Heart right ventricle (tissue), 16 donors: ENCODE measurements around the gene LRFN3. TPM values are rescaled to one million over a fixed set of nuclear protein-coding genes. Genes with fewer than 3 reads are reported as not detected.

ENCODE experiments used
- ATAC-seq, 8 donors: fragments of 200-7000 bp; cut with Tn5 transposase; one replicate each; pipeline ENCODE4 v1.9.1; 2020; ENCODE audit warnings: mild to moderate bottlenecking in 8 of 8, moderate library complexity in 8 of 8, moderate number of reproducible peaks in 1 of 8
- DNase-seq, 2 donors: peaks; one replicate each; pipeline ENCODE4 v3.0.0-alpha.2; 2020
- H3K27ac ChIP-seq, 10 donors: fragments of 200-600 bp; sonication (generic) in 2 of 10; one replicate each; pipeline versions ENCODE4 v1.5.0 to v1.8.0; 2020 to 2022; ENCODE audit warnings: mild to moderate bottlenecking in 3 of 10
- H3K27me3 ChIP-seq, 7 donors: fragments of 200-600 bp; one replicate each; pipeline ENCODE4 v1.8.0; 2021 to 2022; ENCODE audit warnings: mild to moderate bottlenecking in 2 of 7
- H3K36me3 ChIP-seq, 9 donors: fragments of 200-600 bp; sonication (generic) in 1 of 9; one replicate each; pipeline versions ENCODE4 v1.5.0 to v1.8.0; 2020 to 2022; ENCODE audit warnings: mild to moderate bottlenecking in 2 of 9
- H3K4me1 ChIP-seq, 9 donors: fragments of 200-600 bp; sonication (generic) in 1 of 9; one replicate each; pipeline versions ENCODE4 v1.5.0 to v1.8.0; 2020 to 2022; ENCODE audit warnings: mild to moderate bottlenecking in 4 of 9
- H3K4me3 ChIP-seq, 10 donors: fragments of 200-600 bp; sonication (generic) in 2 of 10; one replicate each; pipeline versions ENCODE4 v1.5.0 to v1.8.0; 2020 to 2022; ENCODE audit warnings: mild to moderate bottlenecking in 7 of 10, moderate library complexity in 2 of 10
- H3K9me3 ChIP-seq, 11 donors: fragments of 200-600 bp in 10 of 11; sonication (generic) in 2 of 11; one replicate each; pipeline versions ENCODE4 v1.5.0 to v1.8.0; 2013 to 2022; ENCODE audit warnings: mild to moderate bottlenecking in 2 of 11, control low read depth in 1 of 11, moderate library complexity in 1 of 11
- WGBS, 2 donors: extraction: QIAGEN DNeasy Blood & Tissue Kit; methylation state at CpG; one replicate each; pipeline ENCODE4 v1.1.7; 2013; ENCODE audit warnings: inconsistent platforms in 1 of 2; 5-methylcytosine and 5-hydroxymethylcytosine counted together
- intact Hi-C, 10 donors: fragments of 100-400 bp; cut with DNase I; formaldehyde crosslinking; loops; one replicate each; pipeline versions ENCODE4 v1.11.1 to v1.14.2; 2022
- polyA plus RNA-seq, 2 donors: library from polyadenylated mRNA; stranded (reverse); fragments of 200-250 nt; gene quantifications; one replicate each; pipeline ENCODE4 v1.2.3, GENCODE V29; 2013
- total RNA-seq, 10 donors: library from RNA; stranded (reverse); fragmentation: NEBNext Ultra II Directional in 3 of 10; extraction: Animal tissue kit (Norgen Biotek cat#: 25700) in 3 of 10; gene quantifications; one replicate each; pipeline versions ENCODE4 v1.2.1 to v1.2.4, GENCODE V29; 2021 to 2023
- TF ChIP-seq, protein P1 (sequence below), 9 donors: fragments of 200-600 bp; sonication (generic) in 2 of 9; IDR thresholded peaks; one replicate each; pipeline versions ENCODE4 v1.5.0 to v1.8.0; 2021 to 2022; ENCODE audit warnings: antibody characterized with exemption in 9 of 9, mild to moderate bottlenecking in 5 of 9, moderate library complexity in 1 of 9
- donor health status: Arrhythmogenic right ventricular cardiomyopathy.
- donor health status: ischemic (EF 13 %, LVEDD 7.1; RV severe dilation, severe dysfunction).
- donor health status: healthy with polysubstance abuse.
- donor health status: DM: no; HTN: yes; CAD: no.
- donor health status: DM: no; HTN: no; CAD: no.
- donor health status: ischemic (EF 25% LVEDD 6.9; RV normal size, moderate dysfunction).
- donor health status: ischemic (EF 25% LVEDD 5.7; RV mildly dilated, moderate dysfunction).
- donor health status: healthy.
- donor health status: DM: yes; HTN: yes; CAD: no.
- donor health status: Ischemic cardiomyopathy.
- donor health status: ischemic (EF 35%, LVEDD 5.7; RV mildly dilated, moderate dysfunction).
- donor health status: nonischemic (EF 11% LVEDD 7.7; RV severe dilation, severe dysfunction).
- donor health status: DM: yes; HTN: yes; CAD: no.
- donor health status: PGD.
- donor health status: ischemic (EF 29% LVEDD 5.4; RV normal size, mild dysfunction).
- donor health status: nonischemic (EF 23%, LVEDD 6.1; RV moderate dilation, normal function).

Gene LRFN3
- total and polyA plus RNA-seq, 12 donors: 3.4 to 9.6 (median 5.8) TPM

- ATAC-seq (no peak), DNase-seq (no peak)
- Histone ChIP-seq H3K4me3 (no peak overlapping the region), H3K9me3 (peaks cover 0 to 12% (median 0%) of the 10 kb centered on the region in 11 donors), H3K27ac (peak overlapping the region in 3 of 10 donors; percentile 58 to 88 (median 82)), H3K27me3 (peaks cover 0 to 15% (median 0%) of the 10 kb centered on the region in 7 donors), H3K36me3 (no peaks in the 10 kb centered on the region), H3K4me1 (peaks cover 0 to 33% (median 4%) of the 10 kb centered on the region in 9 donors)
- 63 to 76% methylated on average over 2 of the region's 2 CpGs for WGBS, 2 donors
- intact Hi-C loops: loop anchor here (2.0 to 10.0 kb wide), 18 partner anchors 29 to 1633 kb away; partner anchors contain the start of genes LIN37 (in 4 of the 10), IGFLR1 (in 3 of the 10), PSENEN (in 3 of the 10) and U2AF1L4 (in 3 of the 10)
- TF ChIP-seq, protein P1, sequence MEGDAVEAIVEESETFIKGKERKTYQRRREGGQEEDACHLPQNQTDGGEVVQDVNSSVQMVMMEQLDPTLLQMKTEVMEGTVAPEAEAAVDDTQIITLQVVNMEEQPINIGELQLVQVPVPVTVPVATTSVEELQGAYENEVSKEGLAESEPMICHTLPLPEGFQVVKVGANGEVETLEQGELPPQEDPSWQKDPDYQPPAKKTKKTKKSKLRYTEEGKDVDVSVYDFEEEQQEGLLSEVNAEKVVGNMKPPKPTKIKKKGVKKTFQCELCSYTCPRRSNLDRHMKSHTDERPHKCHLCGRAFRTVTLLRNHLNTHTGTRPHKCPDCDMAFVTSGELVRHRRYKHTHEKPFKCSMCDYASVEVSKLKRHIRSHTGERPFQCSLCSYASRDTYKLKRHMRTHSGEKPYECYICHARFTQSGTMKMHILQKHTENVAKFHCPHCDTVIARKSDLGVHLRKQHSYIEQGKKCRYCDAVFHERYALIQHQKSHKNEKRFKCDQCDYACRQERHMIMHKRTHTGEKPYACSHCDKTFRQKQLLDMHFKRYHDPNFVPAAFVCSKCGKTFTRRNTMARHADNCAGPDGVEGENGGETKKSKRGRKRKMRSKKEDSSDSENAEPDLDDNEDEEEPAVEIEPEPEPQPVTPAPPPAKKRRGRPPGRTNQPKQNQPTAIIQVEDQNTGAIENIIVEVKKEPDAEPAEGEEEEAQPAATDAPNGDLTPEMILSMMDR (IDR thresholded peaks at IDR 0.05): no peak
Measured at GRCh38 chr19:35929876-35930275, 6.3 kb upstream of the LRFN3 start.

DNA sequence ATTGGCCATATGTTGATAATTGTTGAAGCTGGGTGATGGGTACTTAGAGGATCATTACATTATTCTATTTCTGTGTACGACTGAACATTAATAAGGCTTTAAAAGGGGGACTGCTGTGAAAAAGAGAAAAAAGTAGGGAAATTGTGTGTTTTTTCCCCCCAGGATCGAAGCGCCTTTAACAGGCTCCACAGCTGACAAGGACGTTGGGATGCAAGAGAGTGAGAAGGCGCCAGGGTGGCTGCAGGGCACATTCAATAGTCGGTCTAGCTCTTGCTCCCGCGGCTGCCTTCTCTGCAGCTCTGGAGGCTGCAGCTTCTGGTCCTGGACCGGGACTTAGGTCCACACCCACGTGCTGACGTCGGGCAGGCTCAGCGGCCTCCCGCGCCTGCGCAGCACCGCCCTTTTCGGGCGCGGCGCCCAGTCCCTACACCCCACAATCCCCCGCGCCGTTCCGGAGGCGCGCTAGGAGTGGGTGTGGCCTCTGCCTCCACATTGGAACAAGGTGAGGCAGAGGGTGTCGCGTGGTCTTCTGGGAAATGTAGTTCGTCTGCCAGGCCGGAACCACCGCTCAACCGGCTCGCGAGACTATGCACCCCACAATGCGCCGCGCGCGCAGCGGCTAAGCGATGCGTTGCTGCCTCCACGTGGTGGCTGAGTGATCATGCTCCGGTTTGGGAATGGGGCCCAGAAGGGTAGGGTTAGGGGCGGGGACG lies 4.9 kb upstream of the LRFN3 start:
- WGBS, 2 donors: 0% methylated on average over 47 of the region's 47 CpGs
- intact Hi-C loops: loop anchor here (1.0 to 10.0 kb wide), 20 partner anchors 31 to 1634 kb away; partner anchors contain the start of genes LIN37 (in 4 of the 10), IGFLR1 (in 3 of the 10), PSENEN (in 3 of the 10) and U2AF1L4 (in 3 of the 10)

DNA sequence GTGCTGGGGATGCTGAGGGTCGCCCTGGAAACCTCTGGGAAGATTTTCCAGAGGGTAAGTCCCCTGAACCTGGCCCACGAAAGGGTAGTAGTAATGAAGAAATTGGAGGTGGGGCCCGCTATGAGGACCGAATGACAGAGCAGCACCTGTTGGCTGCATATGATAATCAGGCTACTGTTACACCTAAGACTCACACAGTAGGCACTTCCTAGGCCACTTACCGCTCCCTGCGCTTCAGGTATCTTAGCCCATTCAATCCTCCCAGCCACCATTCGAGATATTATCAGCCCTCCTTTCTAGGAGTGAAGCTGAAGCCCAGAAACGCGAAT lies 4.3 kb upstream of the LRFN3 start:
- Histone ChIP-seq H3K4me1 (peaks cover 3 to 44% (median 16%) of the 10 kb centered on the region in 9 donors), H3K9me3 (no peaks in the 10 kb centered on the region), H3K4me3 (peak overlapping the region in 2 of 10 donors; percentile 18 to 22), H3K36me3 (no peaks in the 10 kb centered on the region), H3K27ac (no peak overlapping the region), H3K27me3 (peaks cover 0 to 14% (median 0%) of the 10 kb centered on the region in 7 donors)
- TF ChIP-seq, protein P1 (IDR thresholded peaks at IDR 0.05): peak in 5 of 9 donors; percentile 2 to 47 (median 10)
- ATAC-seq (peak in 2 of 8 donors; percentile 0 to 1), DNase-seq (no peak)
- intact Hi-C loops: loop anchor here (1.0 to 10.0 kb wide), 20 partner anchors 31 to 1635 kb away; partner anchors contain the start of genes LIN37 (in 4 of the 10), IGFLR1 (in 3 of the 10), PSENEN (in 3 of the 10) and U2AF1L4 (in 3 of the 10)
- 3 to 8% methylated on average over 9 of the region's 9 CpGs for WGBS, 2 donors

More for the DNA sequence above, 4.9 kb upstream of the LRFN3 start:
- Histone ChIP-seq H3K4me1 (peaks cover 3 to 42% (median 14%) of the 10 kb centered on the region in 9 donors), H3K27me3 (peaks cover 0 to 9% (median 0%) of the 10 kb centered on the region in 7 donors), H3K27ac (peak overlapping the region in 9 of 10 donors; percentile 48 to 88 (median 68)), H3K9me3 (no peaks in the 10 kb centered on the region), H3K36me3 (no peaks in the 10 kb centered on the region), H3K4me3 (peak overlapping the region in 7 of 10 donors; percentile 20 to 43 (median 34))
- TF ChIP-seq, protein P1 (IDR thresholded peaks at IDR 0.05): peak; percentile 61 to 96 (median 88)
- ATAC-seq (peak; percentile 99 to 100 (median 100)), DNase-seq (peak; percentile 99)

- no peak for DNase-seq
- intact Hi-C loops: loop anchor here (2.0 to 10.0 kb wide), 13 partner anchors 35 to 1635 kb away; partner anchors contain the start of genes IGFLR1 (in 3 of the 10), LIN37 (in 3 of the 10), PSENEN (in 3 of the 10) and U2AF1L4 (in 3 of the 10)
- no peak for ATAC-seq
- 44 to 49% methylated on average over 7 of the region's 7 CpGs for WGBS, 2 donors
- Histone ChIP-seq H3K4me1 (peaks cover 3 to 50% (median 22%) of the 10 kb centered on the region in 9 donors), H3K36me3 (no peaks in the 10 kb centered on the region), H3K27me3 (peaks cover 0 to 20% (median 0%) of the 10 kb centered on the region in 7 donors), H3K27ac (no peak overlapping the region), H3K4me3 (no peak overlapping the region), H3K9me3 (no peaks in the 10 kb centered on the region)
- TF ChIP-seq, protein P1 (IDR thresholded peaks at IDR 0.05): no peak
Measured at GRCh38 chr19:35932291-35932936, 3.8 kb upstream of the LRFN3 start.
